ENCODE measurements around the gene NSUN3.

The NSUN3 gene

DNA sequence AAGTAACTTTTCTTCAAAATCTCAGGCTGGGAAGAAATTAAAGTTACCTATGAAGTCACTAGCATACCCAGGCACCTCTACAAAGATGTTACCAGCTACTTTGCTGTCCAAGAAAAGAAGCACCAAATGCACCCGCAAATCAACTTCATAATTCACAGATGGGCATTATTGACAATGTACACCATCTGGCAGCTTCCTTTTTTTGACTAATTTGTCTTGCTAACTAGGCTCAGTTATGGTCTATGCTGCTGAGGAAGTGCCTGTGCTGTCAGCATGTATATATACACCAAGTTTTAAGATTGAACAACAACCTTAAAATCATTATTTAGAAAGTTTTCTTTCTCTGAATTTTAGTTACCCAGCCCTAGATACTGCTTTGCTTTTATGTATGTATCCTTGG is 93.8 kb downstream of the NSUN3 start:
- Histone ChIP-seq H3K4me3 (ENCODE audit: low read depth in 1 of 2, low read length in 1 of 2) (no peak overlapping the region), H3K9me3 (no peaks in the 10 kb centered on the region), H3K36me3 (no peaks in the 10 kb centered on the region), H3K4me1 (ENCODE audit: control insufficient read depth in 1 of 2, insufficient read depth in 1 of 2, low read depth in 1 of 2, low read length in 1 of 2) (no peaks in the 10 kb centered on the region), H3K27me3 (no peaks in the 10 kb centered on the region), H3K27ac (no peak overlapping the region)
- TF ChIP-seq, protein P1, sequence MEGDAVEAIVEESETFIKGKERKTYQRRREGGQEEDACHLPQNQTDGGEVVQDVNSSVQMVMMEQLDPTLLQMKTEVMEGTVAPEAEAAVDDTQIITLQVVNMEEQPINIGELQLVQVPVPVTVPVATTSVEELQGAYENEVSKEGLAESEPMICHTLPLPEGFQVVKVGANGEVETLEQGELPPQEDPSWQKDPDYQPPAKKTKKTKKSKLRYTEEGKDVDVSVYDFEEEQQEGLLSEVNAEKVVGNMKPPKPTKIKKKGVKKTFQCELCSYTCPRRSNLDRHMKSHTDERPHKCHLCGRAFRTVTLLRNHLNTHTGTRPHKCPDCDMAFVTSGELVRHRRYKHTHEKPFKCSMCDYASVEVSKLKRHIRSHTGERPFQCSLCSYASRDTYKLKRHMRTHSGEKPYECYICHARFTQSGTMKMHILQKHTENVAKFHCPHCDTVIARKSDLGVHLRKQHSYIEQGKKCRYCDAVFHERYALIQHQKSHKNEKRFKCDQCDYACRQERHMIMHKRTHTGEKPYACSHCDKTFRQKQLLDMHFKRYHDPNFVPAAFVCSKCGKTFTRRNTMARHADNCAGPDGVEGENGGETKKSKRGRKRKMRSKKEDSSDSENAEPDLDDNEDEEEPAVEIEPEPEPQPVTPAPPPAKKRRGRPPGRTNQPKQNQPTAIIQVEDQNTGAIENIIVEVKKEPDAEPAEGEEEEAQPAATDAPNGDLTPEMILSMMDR (IDR thresholded peaks at IDR 0.05), result no peak

DNA sequence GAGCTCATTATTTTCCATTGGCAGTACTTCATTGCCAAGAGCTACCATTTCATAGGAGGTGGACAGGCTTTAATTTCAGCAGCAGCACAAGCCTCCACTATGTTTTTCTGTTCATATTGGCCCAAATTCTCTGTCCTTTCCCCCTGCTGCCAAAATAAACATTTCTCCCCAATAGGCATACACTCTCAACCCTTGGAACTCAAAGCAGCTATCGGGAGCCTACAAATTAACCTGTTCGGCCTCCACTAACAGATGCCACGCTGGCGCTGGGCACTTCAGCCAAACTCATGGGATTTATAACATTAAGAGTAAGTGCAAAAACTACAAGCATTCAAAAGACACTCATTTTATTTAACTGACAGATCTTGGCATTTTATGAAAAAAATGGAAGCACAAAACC is 95.7 kb downstream of the NSUN3 start:
- TF ChIP-seq, protein P1 (IDR thresholded peaks at IDR 0.05), result no peak

GRCh38 chr3:94159062-94159828 is 96.4 kb downstream of the NSUN3 start:
- no peak overlapping the region for H3K27ac ChIP-seq
- TF ChIP-seq, protein P1 (IDR thresholded peaks at IDR 0.05), result no peak

More for the DNA sequence above, 95.7 kb downstream of the NSUN3 start:
- Histone ChIP-seq H3K4me1 (ENCODE audit: control insufficient read depth in 1 of 2, insufficient read depth in 1 of 2, low read depth in 1 of 2, low read length in 1 of 2) (no peaks in the 10 kb centered on the region), H3K36me3 (no peaks in the 10 kb centered on the region), H3K27me3 (no peaks in the 10 kb centered on the region), H3K27ac (no peak overlapping the region), H3K9me3 (no peaks in the 10 kb centered on the region), H3K4me3 (ENCODE audit: low read depth in 1 of 2, low read length in 1 of 2) (no peak overlapping the region)

DNA sequence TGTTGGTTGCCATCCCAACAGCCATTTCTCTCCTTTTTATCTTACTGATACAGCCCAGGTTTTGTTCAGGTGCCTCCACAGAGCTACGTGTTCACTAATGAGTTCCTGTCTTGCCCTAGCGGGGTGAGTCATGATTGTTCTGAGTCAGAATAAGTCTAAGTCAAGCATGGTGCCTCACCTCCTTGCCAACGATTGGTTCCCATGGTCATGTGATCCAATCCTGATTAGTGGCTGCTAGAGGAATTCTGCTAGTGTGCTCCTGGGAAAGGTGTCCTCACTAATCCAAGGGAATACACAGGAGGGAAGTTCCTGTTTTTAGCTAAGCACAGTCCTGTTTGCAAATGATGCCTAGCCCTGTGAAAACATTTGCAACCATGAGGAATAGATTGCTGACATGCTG is 99.8 kb downstream of the NSUN3 start:
- no peaks in the 10 kb centered on the region for H3K27me3 ChIP-seq
- H3K36me3 ChIP-seq, result no peaks in the 10 kb centered on the region
- no peak overlapping the region for H3K27ac ChIP-seq
- TF ChIP-seq, protein P1 (IDR thresholded peaks at IDR 0.05), result no peak
- no peaks in the 10 kb centered on the region for H3K9me3 ChIP-seq
- no peaks in the 10 kb centered on the region for H3K4me1 ChIP-seq (ENCODE audit: control insufficient read depth in 1 of 2, insufficient read depth in 1 of 2, low read depth in 1 of 2, low read length in 1 of 2)
- no peak overlapping the region for H3K4me3 ChIP-seq (ENCODE audit: low read depth in 1 of 2, low read length in 1 of 2)

More at GRCh38 chr3:94159062-94159828, 96.4 kb downstream of the NSUN3 start:
- Histone ChIP-seq H3K4me3 (ENCODE audit: low read depth in 1 of 2, low read length in 1 of 2) (no peak overlapping the region), H3K9me3 (no peaks in the 10 kb centered on the region), H3K27me3 (no peaks in the 10 kb centered on the region), H3K36me3 (no peaks in the 10 kb centered on the region), H3K4me1 (ENCODE audit: control insufficient read depth in 1 of 2, insufficient read depth in 1 of 2, low read depth in 1 of 2, low read length in 1 of 2) (no peaks in the 10 kb centered on the region)

GRCh38 chr3:94167346-94167745 is 104.5 kb downstream of the NSUN3 start:
- Histone ChIP-seq H3K9me3 (no peaks in the 10 kb centered on the region), H3K36me3 (no peaks in the 10 kb centered on the region), H3K27me3 (no peaks in the 10 kb centered on the region), H3K4me3 (ENCODE audit: low read depth in 1 of 2, low read length in 1 of 2) (no peak overlapping the region), H3K4me1 (ENCODE audit: control insufficient read depth in 1 of 2, insufficient read depth in 1 of 2, low read depth in 1 of 2, low read length in 1 of 2) (no peaks in the 10 kb centered on the region), H3K27ac (no peak overlapping the region)
- TF ChIP-seq, protein P1 (IDR thresholded peaks at IDR 0.05), result no peak
